NOMO-1 (cell line): Measurements from ENCODE around the gene SGSM2.
A peak's percentile ranks its signal among the peaks of the same experiment; 100 is the strongest.

Experiments
- DNase-seq, 2 experiments: peaks; one replicate each; lab custom pipeline; 2025; ENCODE audit not compliant: unreplicated experiment in 2 of 2; lab: John Stamatoyannopoulos, UW

The SGSM2 gene

GRCh38 chr17:2384439-2385127 lies 47.3 kb downstream of the SGSM2 start:
- DNase-seq, result no peak

- DNase-seq, result no peak
Observed at GRCh38 chr17:2385240-2386210, 48.2 kb downstream of the SGSM2 start.

- no peak for DNase-seq
Observed at GRCh38 chr17:2386400-2387085, 49.2 kb downstream of the SGSM2 start.

GRCh38 chr17:2387086-2388019 lies 50.1 kb downstream of the SGSM2 start:
- no peak for DNase-seq

- DNase-seq, result no peak
Observed at GRCh38 chr17:2388020-2388682, 50.9 kb downstream of the SGSM2 start.

- DNase-seq, result no peak
Observed at GRCh38 chr17:2388683-2389055, 51.4 kb downstream of the SGSM2 start.

- no peak for DNase-seq
Observed at GRCh38 chr17:2390199-2390836, 53.0 kb downstream of the SGSM2 start.

GRCh38 chr17:2391597-2392251 lies 54.4 kb downstream of the SGSM2 start:
- DNase-seq, result no peak

GRCh38 chr17:2392252-2393173 lies 55.2 kb downstream of the SGSM2 start:
- DNase-seq, result peak; percentile 95 to 98

GRCh38 chr17:2393174-2393953 lies 56.1 kb downstream of the SGSM2 start:
- DNase-seq, result peak; percentile 74 to 91

- no peak for DNase-seq
Observed at GRCh38 chr17:2393954-2394749, 56.9 kb downstream of the SGSM2 start.

- DNase-seq, result no peak
Observed at GRCh38 chr17:2394775-2395201, 57.5 kb downstream of the SGSM2 start.

GRCh38 chr17:2395258-2396181 lies 58.2 kb downstream of the SGSM2 start:
- no peak for DNase-seq

- DNase-seq, result no peak
Observed at GRCh38 chr17:2396192-2396567, 58.9 kb downstream of the SGSM2 start.
